Sigmoid colon (tissue), 7 donors: Measurements from ENCODE around the gene PHF21A. TPM values are rescaled to one million over a fixed set of nuclear protein-coding genes. Genes with fewer than 3 reads are reported as not detected.

Source experiments
- DNase-seq: peaks from one replicate; pipeline ENCODE4 v3.0.0-alpha.2; 2019
- H3K27ac ChIP-seq, 4 donors: fragments of 200-600 bp; sonication (generic); one replicate each; pipeline ENCODE4 v1.5.1; 2016 to 2019; ENCODE audit warnings: mild to moderate bottlenecking in 1 of 4
- H3K27me3 ChIP-seq, 3 donors: fragments of 200-600 bp; sonication (generic); one replicate each; pipeline ENCODE4 v1.5.1; 2019; ENCODE audit warnings: mild to moderate bottlenecking in 1 of 3
- H3K36me3 ChIP-seq, 4 donors: fragments of 200-600 bp; sonication (generic); one replicate each; pipeline ENCODE4 v1.5.1; 2016 to 2019
- H3K4me1 ChIP-seq, 4 donors: fragments of 200-600 bp; sonication (generic); one replicate each; pipeline ENCODE4 v1.5.1; 2017 to 2019
- H3K4me3 ChIP-seq, 4 donors: fragments of 200-600 bp; sonication (generic); one replicate each; pipeline ENCODE4 v1.5.1; 2017 to 2019; ENCODE audit warnings: mild to moderate bottlenecking in 2 of 4, moderate library complexity in 1 of 4
- H3K9me3 ChIP-seq, 4 donors: fragments of 200-600 bp in 3 of 4; sonication (generic) in 3 of 4; one replicate each; pipeline versions ENCODE4 v1.5.1 to v1.6.1; 2013 to 2019
- CTCF ChIP-seq, 4 experiments: fragments of 450-650 bp in 3 of 4; fragments of 200-600 bp in 1 of 4; IDR thresholded peaks; one replicate each; pipeline ENCODE4 v1.5.1; 2016 to 2019; ENCODE audit warnings: antibody characterized with exemption in 4 of 4, mild to moderate bottlenecking in 3 of 4, moderate library complexity in 2 of 4
- EP300 ChIP-seq, 4 donors: sonication (generic); formaldehyde crosslinking; IDR thresholded peaks; one replicate each; pipeline ENCODE4 v1.6.1; 2017; ENCODE audit warnings: antibody characterized with exemption in 4 of 4
- POLR2A ChIP-seq, 2 donors: fragments of 450-650 bp; IDR thresholded peaks; one replicate each; pipeline ENCODE4 v1.6.1; 2016; ENCODE audit warnings: antibody characterized with exemption in 2 of 2, mild to moderate bottlenecking in 2 of 2, moderate library complexity in 2 of 2
- POLR2AphosphoS5 ChIP-seq, 4 donors: sonication (generic); formaldehyde crosslinking; IDR thresholded peaks; one replicate each; pipeline ENCODE4 v1.6.1; 2017; ENCODE audit warnings: antibody characterized with exemption in 4 of 4
- WGBS, 2 donors: extraction: QIAGEN DNeasy Blood & Tissue Kit; methylation state at CpG; one replicate each; pipeline ENCODE4 v1.1.7; 2013; 5-methylcytosine and 5-hydroxymethylcytosine counted together
- intact Hi-C: fragments of 100-400 bp; cut with DNase I; formaldehyde crosslinking; loops from one replicate; pipeline ENCODE4 v1.15.1; 2023
- polyA plus RNA-seq, 3 donors: library from polyadenylated mRNA; stranded (reverse); fragments of 200-250 nt; gene quantifications; one replicate each; pipeline ENCODE4 v1.2.3, GENCODE V29; 2013
- total RNA-seq, 4 donors: library from RNA; depleted of rRNA; stranded (reverse); fragments of >200 nt; gene quantifications; one replicate each; pipeline ENCODE4 v1.1.0, GENCODE V29; 2016
- donor health status: healthy with polysubstance abuse.
- donor health status: Bipolar disorder and iron deficiency.
- donor health status: healthy.

The PHF21A gene
- total and polyA plus RNA-seq, 7 donors: 5.3 to 58.6 (median 30.3) TPM

DNA sequence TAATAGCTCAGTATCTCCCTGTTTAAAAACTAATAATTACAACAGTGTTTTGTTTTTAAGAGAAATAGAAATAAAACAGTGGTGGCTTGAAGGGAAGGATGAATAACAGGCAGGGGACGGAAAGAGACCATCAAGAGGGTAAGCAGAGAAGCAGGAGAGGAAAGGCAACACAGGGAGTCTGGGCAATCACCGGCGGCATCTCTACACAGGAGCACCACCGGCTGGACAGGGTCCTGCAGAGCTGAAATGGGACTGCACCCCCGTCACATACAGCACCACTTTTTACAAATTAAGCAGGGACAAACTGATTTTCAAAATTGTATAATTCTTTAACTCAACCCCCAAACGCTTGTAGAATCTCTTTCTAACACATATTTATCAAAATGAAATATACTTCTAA is 18.4 kb downstream of the PHF21A start:
- H3K4me1 ChIP-seq: peaks cover 0 to 71% (median 54%) of the 10 kb centered on the region in 4 donors
- H3K9me3 ChIP-seq: no peaks in the 10 kb centered on the region
- no peak overlapping the region for H3K4me3 ChIP-seq
- no peak overlapping the region for H3K27ac ChIP-seq
- H3K36me3 ChIP-seq: no peaks in the 10 kb centered on the region
- no peaks in the 10 kb centered on the region for H3K27me3 ChIP-seq
- no peak for TF ChIP-seq CTCF (IDR thresholded peaks at IDR 0.05)
- no peak for TF ChIP-seq POLR2A (IDR thresholded peaks at IDR 0.05)
- no peak for TF ChIP-seq EP300 (IDR thresholded peaks at IDR 0.05)
- no peak for TF ChIP-seq POLR2AphosphoS5 (IDR thresholded peaks at IDR 0.05)
- 91 to 95% methylated on average over 6 of the region's 6 CpGs for WGBS, 2 donors
- intact Hi-C loops: no loop called here
- DNase-seq: no peak

DNA sequence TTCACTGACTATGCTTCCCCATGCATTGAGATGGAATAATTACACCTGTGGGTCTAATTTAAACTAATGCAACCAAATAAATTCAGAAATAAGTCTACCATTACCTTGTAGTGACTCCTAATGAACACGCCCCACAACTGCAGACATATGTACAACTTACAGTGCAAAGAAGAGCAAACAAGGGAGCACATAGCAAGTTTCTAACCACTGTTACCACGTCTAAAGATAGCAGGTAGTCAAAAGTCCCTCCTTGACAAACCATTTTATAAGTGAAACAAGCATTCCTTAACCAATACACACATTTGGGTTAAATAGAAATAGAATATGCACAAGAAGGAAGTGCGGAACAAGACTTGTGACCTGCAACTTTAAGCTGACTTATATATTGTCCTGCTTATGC is 20.6 kb downstream of the PHF21A start:
- peak overlapping the region in 1 of 4 donors; percentile 39 for H3K27ac ChIP-seq
- H3K4me1 ChIP-seq: peaks cover 0 to 54% (median 36%) of the 10 kb centered on the region in 4 donors
- no peak overlapping the region for H3K4me3 ChIP-seq
- WGBS, 2 donors: 64 to 83% methylated on average over 3 of the region's 3 CpGs
- intact Hi-C loops: no loop called here
- DNase-seq: no peak
- H3K9me3 ChIP-seq: no peaks in the 10 kb centered on the region
- H3K36me3 ChIP-seq: no peaks in the 10 kb centered on the region
- H3K27me3 ChIP-seq: no peaks in the 10 kb centered on the region
- no peak for TF ChIP-seq EP300 (IDR thresholded peaks at IDR 0.05)
- no peak for TF ChIP-seq CTCF (IDR thresholded peaks at IDR 0.05)

GRCh38 chr11:46099963-46100316 is 21.3 kb downstream of the PHF21A start:
- intact Hi-C loops: no loop called here
- DNase-seq: no peak
- no peak overlapping the region for H3K4me3 ChIP-seq
- H3K27ac ChIP-seq: peak overlapping the region in 3 of 4 donors; percentile 10 to 39 (median 22)
- peaks cover 0 to 47% (median 30%) of the 10 kb centered on the region in 4 donors for H3K4me1 ChIP-seq
- no peak for TF ChIP-seq EP300 (IDR thresholded peaks at IDR 0.05)
- TF ChIP-seq POLR2AphosphoS5 (IDR thresholded peaks at IDR 0.05): no peak
- no peak for TF ChIP-seq POLR2A (IDR thresholded peaks at IDR 0.05)
- TF ChIP-seq CTCF (IDR thresholded peaks at IDR 0.05): no peak
- no peaks in the 10 kb centered on the region for H3K9me3 ChIP-seq
- H3K27me3 ChIP-seq: no peaks in the 10 kb centered on the region
- H3K36me3 ChIP-seq: no peaks in the 10 kb centered on the region
- 12 to 35% methylated on average over 1 of the region's 1 CpG for WGBS, 2 donors

DNA sequence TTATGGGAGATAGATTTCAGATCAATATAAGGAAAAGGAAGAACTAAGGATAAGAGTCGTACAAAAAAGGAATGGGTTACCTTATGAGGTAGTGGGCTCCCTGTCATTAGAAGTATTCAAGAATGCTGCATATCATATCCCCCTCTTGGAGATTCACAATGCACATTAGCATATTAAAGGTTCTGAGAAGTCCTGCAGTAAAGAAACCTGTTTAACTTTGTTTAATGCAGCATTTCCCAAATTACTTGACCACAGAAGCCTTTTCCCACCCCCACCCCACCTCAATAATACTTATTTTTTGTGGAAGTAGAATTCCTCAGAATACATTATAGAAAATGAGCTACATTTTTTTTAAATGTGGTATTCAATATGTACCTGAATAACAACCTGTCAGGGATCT is 30.9 kb downstream of the PHF21A start:
- no peak overlapping the region for H3K27ac ChIP-seq
- H3K4me1 ChIP-seq: peaks cover 0 to 5% (median 0%) of the 10 kb centered on the region in 4 donors
- intact Hi-C loops: no loop called here
- 96 to 98% methylated on average over 1 of the region's 1 CpG for WGBS, 2 donors
- H3K9me3 ChIP-seq: no peaks in the 10 kb centered on the region
- no peak for TF ChIP-seq POLR2AphosphoS5 (IDR thresholded peaks at IDR 0.05)
- TF ChIP-seq EP300 (IDR thresholded peaks at IDR 0.05): no peak
- no peak for TF ChIP-seq CTCF (IDR thresholded peaks at IDR 0.05)
- TF ChIP-seq POLR2A (IDR thresholded peaks at IDR 0.05): no peak
- peaks cover 0 to 11% (median 0%) of the 10 kb centered on the region in 4 donors for H3K36me3 ChIP-seq
- no peak overlapping the region for H3K4me3 ChIP-seq
- no peaks in the 10 kb centered on the region for H3K27me3 ChIP-seq
- no peak for DNase-seq

DNA sequence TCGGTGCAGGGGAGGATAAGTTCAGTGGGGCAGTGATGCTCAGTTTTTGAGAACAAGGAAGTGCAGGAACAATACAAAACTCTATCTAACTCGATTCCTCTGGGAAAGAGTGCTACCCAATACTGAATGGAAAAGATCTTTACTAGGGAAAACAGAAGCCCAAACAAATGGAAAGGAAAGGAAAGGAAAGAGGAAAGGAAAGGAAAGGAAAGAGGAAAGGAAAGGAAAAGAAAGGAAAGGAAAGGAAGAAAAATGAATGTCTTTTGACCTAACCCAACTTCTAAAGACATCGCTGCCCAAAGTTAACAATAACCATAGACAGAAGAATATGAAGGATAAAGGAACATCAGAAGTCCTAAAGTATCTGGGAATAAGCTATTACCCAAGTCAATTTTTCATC is 41.6 kb downstream of the PHF21A start:
- 90 to 93% methylated on average over 3 of the region's 3 CpGs for WGBS, 2 donors
- peaks cover 0 to 27% (median 7%) of the 10 kb centered on the region in 4 donors for H3K36me3 ChIP-seq
- intact Hi-C loops: loop anchor here (10.0 kb wide), 1 partner anchor 45 kb away; the partner anchor contains the start of gene PHF21A

More for the DNA sequence above, 41.6 kb downstream of the PHF21A start:
- Histone ChIP-seq H3K27ac (no peak overlapping the region), H3K4me3 (no peak overlapping the region), H3K27me3 (no peaks in the 10 kb centered on the region), H3K4me1 (peaks cover 0 to 8% (median 0%) of the 10 kb centered on the region in 4 donors), H3K9me3 (no peaks in the 10 kb centered on the region)
- no peak for TF ChIP-seq POLR2A (IDR thresholded peaks at IDR 0.05)
- no peak for TF ChIP-seq CTCF (IDR thresholded peaks at IDR 0.05)
- no peak for TF ChIP-seq EP300 (IDR thresholded peaks at IDR 0.05)
- TF ChIP-seq POLR2AphosphoS5 (IDR thresholded peaks at IDR 0.05): no peak
- no peak for DNase-seq
